Measurements from ENCODE around the gene IL1F10.
A peak's percentile ranks its signal among the peaks of the same experiment; 100 is the strongest.

Gene IL1F10

GRCh38 chr2:113064281-113064680 is 3.5 kb upstream of the IL1F10 start:
- no peak for DNase-seq (ENCODE audit: low read depth)
- no peak overlapping the region for H3K4me3 ChIP-seq (ENCODE audit: low read length)
- no peak for TF ChIP-seq CTCF (conservative IDR thresholded peaks at IDR 0.05; ENCODE audit: low read length)

GRCh38 chr2:113064898-113065297 is 2.9 kb upstream of the IL1F10 start:
- no peak overlapping the region for H3K4me3 ChIP-seq (ENCODE audit: low read length)
- DNase-seq (ENCODE audit: low read depth) = no peak
- no peak for TF ChIP-seq CTCF (conservative IDR thresholded peaks at IDR 0.05; ENCODE audit: low read length)

GRCh38 chr2:113068249-113068648 is 479 bp downstream of the IL1F10 start:
- TF ChIP-seq CTCF (conservative IDR thresholded peaks at IDR 0.05; ENCODE audit: low read length) = no peak
- DNase-seq (ENCODE audit: low read depth) = no peak
- no peak overlapping the region for H3K4me3 ChIP-seq (ENCODE audit: low read length)

- TF ChIP-seq CTCF (conservative IDR thresholded peaks at IDR 0.05; ENCODE audit: low read length) = no peak
- H3K4me3 ChIP-seq (ENCODE audit: low read length) = no peak overlapping the region
- peak; percentile 22 for DNase-seq (ENCODE audit: low read depth)
Measured at GRCh38 chr2:113068706-113069485, 1.1 kb downstream of the IL1F10 start.

- TF ChIP-seq CTCF (conservative IDR thresholded peaks at IDR 0.05; ENCODE audit: low read length) = no peak
- H3K4me3 ChIP-seq (ENCODE audit: low read length) = no peak overlapping the region
- no peak for DNase-seq (ENCODE audit: low read depth)
Measured at GRCh38 chr2:113069676-113070605, 2.2 kb downstream of the IL1F10 start.

- no peak for DNase-seq (ENCODE audit: low read depth)
- no peak for TF ChIP-seq CTCF (conservative IDR thresholded peaks at IDR 0.05; ENCODE audit: low read length)
- H3K4me3 ChIP-seq (ENCODE audit: low read length) = no peak overlapping the region
Measured at GRCh38 chr2:113070606-113070975, 2.8 kb downstream of the IL1F10 start.

Data from AG10803 (cell line).